ENCODE data around the gene XRCC3.

Gene XRCC3

DNA sequence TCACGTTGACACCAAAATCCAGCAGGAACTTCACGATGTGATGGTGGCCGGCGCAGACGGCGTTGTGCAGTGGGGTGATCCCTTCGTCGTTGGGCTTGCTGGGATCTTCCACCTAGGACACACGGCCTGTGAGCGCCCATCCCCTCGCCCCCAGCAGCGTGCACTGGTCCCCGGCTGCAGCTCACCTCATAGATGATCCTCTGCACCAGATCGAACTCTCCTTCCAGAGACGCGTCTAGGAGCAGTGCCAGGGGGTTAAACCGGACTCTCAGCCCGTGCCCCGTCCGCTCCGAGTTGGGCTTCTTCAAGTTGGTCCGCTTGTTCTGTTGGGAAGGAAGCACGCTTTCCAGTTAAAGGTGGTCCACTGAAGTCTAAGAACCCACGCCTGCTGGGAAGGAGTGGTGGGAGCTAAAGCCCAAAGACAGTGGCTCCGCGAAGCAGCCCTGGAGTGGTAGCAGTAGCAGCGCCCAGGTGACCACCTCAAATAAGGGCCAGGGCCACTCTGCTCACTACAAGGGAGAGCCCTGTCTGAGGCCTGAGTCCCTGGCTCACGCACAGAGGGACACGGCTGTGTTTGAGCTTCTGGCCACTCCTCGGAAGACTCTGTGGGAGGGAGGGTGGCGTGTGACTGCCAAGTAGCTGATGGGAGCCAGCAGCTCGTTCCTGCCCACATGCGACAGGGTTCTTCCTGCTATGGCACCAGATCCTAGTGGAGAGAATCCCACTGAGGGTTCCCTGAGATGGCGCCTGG, 23.6 kb upstream of the XRCC3 start:
- DNase-seq (ENCODE audit: extremely low read depth in 1 of 2, low read depth in 1 of 2): no peak

DNA sequence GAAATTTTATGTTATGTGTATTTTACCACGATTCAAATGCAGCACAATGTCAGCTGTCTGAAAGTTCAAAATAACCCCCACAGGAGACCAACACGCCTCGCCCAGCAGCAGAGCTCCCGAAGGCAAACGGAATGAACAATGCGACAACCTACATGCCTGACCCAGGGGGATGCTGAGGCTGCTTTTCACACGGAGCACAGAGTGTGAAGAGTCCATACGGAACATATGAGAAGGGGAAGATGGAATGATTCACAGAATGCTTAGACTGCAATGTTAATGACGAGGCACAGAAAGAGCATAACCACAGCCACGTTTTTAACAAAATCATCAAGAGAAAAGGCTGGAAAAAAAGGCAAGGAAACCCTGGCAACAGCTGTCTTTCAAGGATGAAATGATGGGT, 22.9 kb upstream of the XRCC3 start:
- no peak for DNase-seq (ENCODE audit: extremely low read depth in 1 of 2, low read depth in 1 of 2)

DNA sequence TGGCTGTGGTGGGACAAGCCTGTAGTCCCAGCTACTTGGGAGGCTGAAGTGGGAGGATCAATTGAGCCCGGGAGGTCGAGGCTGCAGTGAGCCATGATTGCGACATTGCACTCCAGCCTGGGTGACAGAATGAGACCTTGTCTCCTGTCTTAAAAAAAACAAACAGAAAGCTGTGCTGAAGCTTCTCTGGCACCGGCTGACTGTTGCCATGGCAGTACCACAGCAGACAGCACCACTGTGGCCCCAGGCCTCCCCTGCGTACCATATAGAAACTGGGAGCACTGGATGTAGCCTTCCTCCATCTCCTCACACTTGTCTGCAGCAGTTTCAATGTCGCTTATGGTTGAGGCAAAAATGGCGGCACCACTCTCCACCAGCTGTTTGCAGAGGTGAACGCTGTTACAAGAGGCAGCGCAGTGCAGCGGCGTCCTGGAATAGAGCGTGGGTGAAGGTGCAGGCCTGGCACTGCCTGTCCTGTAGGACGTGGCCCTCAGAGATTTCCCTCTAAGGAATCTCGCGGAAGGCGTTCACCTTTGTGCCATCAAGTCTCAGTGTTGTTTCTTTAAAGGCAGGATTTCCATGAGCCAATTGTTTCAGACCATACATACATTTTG, 22.3 kb upstream of the XRCC3 start:
- DNase-seq (ENCODE audit: extremely low read depth in 1 of 2, low read depth in 1 of 2): no peak

DNA sequence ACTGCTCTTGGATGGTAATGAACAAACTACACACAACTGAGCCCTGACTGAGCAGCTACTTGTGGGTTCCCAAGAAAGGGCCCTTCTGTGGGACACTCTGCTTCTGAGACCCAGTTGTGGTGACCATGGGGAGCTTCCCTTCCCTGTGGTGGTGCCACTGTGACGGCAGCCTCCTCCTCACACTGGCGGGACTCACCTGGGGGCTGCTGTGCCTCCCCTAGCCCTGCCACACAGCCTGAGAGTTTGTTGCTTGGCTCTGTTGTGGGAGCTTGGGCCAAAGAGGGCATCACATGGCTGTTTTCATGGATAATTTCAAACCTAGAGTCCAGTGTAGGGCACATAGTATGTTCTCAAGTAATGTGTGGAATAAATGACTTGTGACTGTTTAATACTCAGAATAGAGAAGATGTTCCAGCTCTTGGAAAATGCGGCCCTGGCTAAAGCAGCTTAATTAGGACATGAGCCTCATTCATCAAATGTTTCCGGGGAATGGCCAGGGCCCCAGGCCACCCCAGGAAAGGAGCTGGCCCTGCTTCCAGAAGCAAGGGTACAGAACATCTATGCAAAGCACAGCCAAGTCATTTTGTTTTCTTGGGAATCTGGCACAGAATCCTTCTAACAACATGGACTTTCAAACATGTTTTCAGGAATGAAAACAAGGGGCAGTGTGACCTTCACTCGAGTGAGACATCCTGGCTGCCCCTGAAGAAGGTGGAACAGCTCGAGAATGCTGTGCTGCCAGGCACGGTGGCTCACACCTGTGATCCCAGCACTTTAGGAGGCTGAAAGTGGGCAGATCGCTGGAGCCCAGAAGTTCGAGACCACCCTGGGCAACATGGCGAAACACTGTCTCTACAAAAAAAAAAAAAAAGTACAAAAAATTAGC, 21.5 kb upstream of the XRCC3 start:
- no peak for DNase-seq (ENCODE audit: extremely low read depth in 1 of 2, low read depth in 1 of 2)

DNA sequence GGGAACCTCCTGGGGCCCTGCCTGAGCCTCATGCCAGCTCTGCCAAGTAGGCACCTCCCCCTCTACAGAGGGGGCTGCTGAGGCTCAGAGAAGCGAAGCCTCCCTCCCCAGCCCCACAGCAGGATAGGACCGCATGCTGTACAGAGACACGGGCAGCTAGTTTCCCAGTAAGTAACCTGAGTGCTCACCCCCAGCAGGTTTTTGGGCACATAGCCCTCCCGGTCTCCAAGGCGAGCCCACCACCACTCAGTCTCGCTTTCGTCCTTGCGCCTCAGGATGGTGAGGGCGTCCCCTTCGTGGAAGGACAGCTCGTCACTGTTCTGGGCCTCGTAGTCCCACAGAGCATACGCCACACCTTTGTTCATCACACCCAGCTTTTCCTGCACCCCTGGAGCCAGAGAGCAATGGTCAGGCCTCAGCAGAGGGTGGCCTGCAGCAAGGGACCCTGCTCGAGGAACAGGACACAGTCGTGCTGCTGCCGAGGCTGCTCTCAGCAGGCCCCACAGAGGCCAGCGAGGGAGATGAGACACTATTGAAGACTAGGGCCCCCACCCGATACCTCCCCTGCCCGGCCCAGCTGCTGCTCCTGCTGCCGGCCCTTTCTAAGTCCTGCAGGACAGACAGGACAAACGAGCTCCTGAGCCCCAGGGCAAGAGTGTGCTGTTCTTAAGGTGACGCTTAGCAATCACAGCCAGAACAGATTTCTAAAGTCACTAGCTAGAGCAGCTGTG, 20.7 kb upstream of the XRCC3 start:
- DNase-seq (ENCODE audit: extremely low read depth in 1 of 2, low read depth in 1 of 2): no peak

DNA sequence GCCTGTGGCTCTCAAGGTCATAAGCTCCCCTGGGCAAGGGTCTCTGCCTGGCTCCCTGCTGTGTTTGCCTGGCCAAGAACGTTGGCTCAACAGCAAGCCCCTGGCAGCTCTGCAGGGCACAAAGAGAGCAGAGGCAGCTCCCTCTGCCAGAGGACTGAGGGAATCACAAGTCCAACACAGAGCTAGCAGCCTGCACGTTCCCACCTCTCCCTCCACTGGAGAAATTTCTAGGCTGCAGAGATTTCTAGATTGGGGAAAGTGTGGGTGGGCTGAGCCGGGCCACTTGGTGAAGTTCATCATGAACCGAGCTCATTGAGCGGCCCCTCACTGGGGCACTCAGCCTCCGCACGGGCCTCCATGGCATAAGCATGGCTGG, 20.2 kb upstream of the XRCC3 start:
- no peak for DNase-seq (ENCODE audit: extremely low read depth in 1 of 2, low read depth in 1 of 2)

DNA sequence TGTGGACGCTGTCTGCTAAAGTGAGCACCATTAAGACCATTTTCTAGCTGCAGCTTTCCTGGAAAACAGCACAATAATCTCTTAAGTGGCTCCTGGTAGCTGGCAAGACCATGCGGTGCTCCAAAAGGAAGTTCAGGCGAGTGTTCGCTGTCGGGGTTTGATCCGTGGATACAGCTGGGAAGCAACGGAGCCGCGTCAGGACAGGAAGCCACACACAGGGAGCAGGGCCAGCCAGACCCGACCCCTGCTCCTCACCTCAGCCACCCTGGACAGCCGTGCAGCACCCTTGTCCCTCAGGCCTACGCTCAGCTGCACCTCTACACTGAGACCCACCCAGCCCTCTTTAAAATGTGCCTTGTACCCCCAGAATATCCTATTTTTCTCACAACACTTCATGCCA, 19.8 kb upstream of the XRCC3 start:
- DNase-seq (ENCODE audit: extremely low read depth in 1 of 2, low read depth in 1 of 2): no peak

DNA sequence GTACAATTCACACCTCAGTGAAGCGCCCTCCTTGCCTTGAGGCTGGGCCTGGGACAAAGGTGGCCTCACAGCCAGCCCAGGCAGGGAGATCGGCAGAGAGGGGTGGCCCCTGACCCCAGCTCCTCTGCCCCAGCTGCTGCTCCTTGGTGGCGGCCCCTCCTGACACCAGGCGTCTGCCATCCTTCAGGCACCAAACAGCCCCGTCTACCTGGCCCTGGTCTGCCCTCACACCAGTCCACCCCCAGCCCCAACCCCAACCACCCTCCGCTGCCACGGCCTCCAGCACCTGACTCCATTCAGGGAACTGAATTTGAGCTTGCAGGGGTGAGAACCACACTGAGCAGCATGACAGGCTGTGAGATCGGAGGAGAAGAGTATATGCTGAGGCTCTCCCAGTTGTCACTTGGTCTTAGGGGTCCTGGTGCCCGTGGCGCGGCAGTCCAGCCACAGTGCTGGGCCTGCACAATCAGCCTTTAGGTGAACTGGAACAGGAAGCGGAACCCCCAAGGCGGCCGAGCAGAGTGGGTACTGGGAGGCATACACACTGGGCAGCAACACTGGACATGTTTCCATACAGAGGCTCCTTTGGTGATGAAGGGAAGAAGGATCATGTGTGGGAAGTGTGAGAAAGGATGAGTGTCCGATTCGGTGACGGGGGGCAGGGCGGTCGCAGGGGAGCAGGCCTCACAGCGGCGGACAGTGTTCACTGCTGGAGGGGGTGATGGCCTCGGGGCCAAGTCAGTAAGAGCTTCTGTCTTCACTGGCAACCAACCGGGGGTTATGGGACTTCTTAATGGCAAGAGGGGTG, 19.0 kb upstream of the XRCC3 start:
- DNase-seq (ENCODE audit: extremely low read depth in 1 of 2, low read depth in 1 of 2): no peak

DNA sequence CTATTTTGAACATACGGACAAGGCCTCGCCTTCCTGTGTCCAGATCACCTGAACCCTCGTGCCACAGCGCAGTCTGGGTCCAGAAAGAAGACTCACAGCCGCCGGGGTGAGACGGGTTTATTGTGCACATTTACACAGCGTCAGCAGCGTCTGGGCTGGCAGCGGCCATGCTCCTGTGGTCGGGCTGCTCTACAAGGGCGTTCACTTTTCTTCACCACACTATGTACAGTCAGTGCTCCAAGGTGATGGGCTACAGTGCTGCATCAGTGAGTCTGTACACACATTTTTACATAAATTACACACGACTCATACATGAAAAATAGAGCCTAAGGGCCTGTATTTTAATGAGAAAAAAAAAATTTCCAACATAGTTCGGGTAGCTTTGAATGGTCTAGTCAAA, 18.4 kb upstream of the XRCC3 start:
- DNase-seq (ENCODE audit: extremely low read depth in 1 of 2, low read depth in 1 of 2): no peak

DNA sequence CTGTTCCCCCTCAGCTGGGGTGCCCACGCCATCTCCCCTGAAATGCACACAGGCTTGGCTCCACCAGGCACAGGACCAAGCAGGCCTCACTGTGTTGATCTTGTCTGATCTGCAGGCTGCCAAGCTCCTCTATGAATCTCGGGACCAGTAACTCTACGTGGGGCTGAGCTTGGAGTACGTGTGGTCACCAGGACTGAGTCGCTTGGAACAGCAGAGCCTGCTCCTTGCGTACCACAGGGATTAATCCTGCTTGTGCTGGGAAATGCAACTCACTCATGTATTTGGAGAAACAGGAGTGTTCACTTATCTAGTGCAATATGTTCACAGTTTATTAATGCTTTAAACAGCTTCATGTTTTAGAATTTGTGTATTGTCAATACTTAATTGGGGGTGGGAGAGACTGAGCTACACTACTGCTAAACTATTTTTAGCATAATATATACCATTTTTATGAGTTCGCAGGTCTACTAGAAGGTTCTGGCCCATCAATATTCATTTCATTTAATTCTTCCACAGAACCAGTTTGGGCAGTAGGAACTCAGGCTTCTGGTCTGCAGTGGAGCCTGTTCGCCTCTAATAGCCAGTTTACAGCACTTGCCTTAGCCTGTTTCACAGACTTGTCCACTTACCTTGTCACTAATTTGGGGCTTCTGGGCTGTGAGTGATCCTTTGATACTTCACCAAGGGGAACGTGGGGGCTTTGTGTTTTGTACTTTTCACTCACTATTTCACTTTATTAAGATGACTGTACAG, 17.8 kb upstream of the XRCC3 start:
- DNase-seq (ENCODE audit: extremely low read depth in 1 of 2, low read depth in 1 of 2): no peak

DNA sequence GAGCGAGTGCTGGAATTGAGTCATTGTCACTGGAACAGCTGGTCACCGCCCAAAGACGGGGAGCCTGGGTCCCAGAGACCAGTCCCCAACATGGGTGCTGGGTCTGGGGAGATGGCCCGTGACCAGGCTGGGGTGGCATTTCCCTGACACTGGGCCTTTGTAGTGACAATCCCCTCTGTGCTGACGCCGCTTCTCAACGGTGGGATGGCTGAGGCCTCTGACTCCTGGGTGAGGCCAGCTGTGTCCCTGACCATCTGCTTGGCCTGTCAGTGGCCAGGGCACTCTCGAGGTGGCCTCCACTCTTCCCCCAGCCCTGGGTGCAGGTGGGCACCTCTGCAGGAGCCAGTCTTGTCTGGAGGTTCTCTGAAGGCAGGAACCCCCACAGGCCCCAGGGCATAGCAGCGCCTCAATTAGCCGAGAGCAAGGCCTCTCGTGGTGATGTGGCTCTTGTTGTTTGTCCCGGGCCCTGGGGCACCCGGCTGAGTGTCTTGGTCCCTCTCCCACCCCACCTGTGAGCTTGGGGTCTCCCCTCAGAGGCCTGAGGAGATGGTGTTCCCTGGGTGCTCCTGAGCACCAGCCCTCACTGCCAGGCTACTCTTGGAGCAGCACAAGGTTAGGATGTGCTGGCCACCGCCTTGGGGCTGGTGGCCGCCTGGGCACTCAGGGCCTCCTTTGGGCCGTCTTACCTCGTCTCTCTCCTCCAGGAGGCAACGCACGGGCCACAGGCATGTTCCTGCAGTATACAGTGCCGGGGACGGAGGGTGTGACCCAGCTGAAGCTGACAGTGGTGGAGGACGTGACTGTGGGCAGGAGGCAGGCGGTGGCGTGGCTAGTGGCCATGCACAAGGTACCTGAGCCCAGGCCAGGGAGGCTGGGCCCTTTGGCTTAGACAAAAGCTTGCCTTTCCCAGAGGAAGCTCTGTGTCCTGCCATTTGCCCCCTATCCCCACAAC, 16.9 kb upstream of the XRCC3 start:
- DNase-seq (ENCODE audit: extremely low read depth in 1 of 2, low read depth in 1 of 2): no peak

DNA sequence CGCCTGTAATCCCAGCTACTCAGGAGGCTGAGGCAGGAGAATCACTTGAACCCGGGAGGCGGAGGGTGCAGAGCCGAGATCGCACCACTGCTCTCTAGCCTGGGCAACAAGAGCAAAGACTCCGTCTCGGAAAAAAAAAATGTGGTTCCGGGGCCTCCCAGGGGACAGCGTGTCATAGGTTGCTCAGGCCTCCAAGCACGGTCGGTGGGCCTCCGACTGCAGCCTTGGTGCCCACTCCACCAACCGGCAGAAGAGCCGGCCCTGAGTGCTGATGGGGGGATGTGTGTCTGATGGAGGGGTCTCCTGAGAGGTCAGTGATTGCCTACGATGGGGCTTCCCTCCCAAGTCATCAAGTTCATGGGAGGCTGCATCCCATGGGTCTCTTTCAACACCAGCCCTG, 16.2 kb upstream of the XRCC3 start:
- DNase-seq (ENCODE audit: extremely low read depth in 1 of 2, low read depth in 1 of 2): no peak

DNA sequence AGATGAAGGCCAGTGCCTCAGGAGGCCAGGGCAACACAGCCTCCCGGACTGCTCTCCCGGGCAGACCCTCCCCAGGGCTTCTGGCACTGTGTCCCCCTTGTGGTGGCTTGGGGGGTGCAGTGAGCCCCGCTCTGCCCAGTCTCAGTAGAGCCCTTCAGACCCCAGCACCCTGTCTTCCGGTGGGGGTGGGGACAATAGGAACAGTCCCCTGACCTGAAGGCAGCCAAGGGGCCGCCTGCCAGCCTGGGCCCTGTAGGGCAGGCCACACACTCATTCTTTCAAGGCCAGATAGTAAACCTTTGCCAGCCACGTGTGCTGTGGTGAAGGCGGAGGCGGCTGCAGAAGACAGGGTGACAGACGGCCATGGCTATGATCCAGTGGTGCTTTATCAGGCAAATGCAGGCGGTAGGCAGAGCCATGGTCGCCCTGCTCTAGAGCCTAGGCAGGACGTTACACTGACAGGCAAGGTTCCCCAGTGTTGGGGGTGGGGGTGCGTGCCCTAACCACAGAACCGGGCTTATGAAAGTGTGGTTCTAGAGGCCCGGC, 15.3 kb upstream of the XRCC3 start:
- no peak for DNase-seq (ENCODE audit: extremely low read depth in 1 of 2, low read depth in 1 of 2)

DNA sequence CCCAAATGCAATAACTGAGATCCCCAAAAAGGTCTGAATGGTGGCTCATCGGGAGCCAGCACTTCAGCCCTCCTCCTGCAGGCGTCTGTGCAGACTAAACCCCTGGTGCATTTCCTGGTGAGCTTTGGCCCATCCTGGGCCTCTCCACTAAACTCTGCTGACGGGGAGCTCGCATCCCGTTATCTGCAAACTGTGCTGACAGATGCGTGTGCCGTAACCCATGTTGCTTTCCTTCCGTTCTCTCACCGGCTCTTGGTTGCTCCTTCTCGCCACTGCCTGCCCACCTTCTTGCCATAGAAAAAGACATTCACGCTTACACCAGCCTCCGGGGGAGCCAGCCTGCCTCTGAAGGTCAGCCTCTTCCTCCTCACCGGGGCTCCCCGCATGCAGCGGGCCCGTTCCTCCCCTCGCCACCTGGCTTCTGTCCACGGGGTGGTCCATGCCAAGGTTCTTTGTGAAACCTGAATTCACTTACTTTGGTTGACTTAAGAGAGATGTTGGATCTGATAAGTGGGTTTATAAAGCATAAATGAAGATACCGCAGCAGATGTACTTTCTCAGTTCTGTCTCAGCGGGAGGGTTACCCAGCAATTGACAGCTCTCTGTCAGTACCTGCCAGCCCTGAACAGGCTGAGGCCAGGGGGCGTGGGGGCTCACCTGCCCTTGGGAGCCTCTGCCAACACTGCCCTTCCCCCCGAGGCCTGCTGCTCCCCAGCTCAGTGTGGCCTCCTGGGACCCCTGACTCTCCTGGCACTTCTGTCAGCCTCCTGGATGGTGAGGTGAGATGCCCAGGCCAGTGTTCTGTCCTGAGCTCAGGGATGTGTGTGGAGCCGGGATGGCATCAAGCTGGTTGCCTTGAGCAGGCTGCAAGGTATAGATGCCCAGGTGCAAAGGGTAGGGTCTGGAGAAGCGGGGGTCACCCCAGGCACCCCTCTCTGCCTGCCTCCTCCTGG, 14.5 kb upstream of the XRCC3 start:
- no peak for DNase-seq (ENCODE audit: extremely low read depth in 1 of 2, low read depth in 1 of 2)

DNA sequence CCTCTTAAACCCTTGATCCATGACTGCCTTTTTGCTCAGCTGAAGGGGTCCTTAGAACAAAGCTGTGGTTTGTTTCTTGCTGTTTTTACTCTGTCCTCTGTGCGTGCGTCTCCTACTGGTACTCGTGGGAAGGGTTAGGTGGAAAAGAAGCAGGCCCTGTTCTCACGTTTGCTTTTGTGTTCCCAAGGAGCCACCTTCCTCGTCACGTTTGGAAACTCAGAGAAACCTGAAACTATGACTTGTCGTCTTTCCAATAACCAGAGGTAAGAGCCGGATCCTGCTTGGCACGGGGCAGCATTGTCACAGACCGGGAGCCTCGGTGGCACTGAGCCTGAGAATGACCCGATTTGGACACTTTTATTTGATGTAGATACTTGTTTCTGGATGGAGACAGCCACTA, 13.5 kb upstream of the XRCC3 start:
- no peak for DNase-seq (ENCODE audit: extremely low read depth in 1 of 2, low read depth in 1 of 2)

DNA sequence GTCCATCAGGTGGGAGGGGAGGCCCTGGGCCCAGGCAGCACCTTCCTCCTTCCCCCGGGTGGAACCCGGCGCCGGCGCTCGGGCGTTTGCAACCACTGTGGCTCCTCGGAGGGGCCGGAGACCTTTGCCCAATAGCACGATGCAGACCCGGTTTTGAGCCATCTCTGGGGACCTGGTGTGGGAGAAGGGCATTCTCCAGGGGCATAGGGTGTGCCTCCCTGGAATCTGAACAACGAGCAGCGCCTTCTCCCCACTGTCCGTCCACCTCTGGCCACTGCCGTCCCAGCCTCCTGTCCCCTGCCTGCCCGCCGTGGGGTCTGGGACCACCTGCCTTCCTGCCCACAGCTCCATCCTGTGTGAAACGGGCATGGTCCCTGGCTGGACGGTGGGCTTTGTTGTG, 12.9 kb upstream of the XRCC3 start:
- no peak for DNase-seq (ENCODE audit: extremely low read depth in 1 of 2, low read depth in 1 of 2)

DNA sequence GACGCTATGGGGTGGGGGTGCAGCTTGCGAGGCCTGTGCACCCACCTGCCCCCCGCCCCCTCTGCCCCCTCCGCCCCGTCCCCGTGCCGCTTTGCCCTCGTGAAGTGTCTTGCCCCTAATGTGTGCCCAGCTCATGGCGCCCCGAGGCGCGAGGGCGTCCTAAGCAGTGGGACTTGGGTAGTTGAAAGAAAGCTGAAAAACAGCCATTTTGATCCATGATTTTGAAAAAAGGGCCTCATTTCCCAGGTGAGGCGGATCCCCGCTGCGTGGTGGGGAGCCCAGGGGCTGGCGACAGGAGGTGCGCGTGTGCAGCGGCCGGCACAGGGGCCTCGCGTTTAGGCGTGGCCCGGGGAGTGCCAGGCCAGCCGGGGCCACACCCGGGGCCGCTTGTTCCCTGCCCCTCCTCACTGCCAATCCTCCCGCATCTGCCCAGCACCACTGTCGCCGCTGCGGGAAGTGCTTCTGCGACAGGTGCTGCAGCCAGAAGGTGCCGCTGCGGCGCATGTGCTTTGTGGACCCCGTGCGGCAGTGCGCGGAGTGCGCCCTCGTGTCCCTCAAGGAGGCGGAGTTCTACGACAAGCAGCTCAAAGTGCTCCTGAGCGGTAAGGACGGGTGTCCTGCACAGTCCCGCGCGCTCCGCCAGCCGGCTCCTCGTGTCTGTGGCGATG, 12.2 kb upstream of the XRCC3 start:
- DNase-seq (ENCODE audit: extremely low read depth in 1 of 2, low read depth in 1 of 2): no peak
